Neuron (in vitro differentiated cells): ENCODE data around the gene ARL2BP.

ENCODE experiments used
- H2AFZ ChIP-seq: one replicate; pipeline ENCODE4 v1.6.1; 2013; ENCODE audit warnings: low read depth, mild to moderate bottlenecking, inconsistent platforms, low read length, moderate library complexity
- H3K27me3 ChIP-seq: one replicate; pipeline ENCODE4 v1.6.1; 2013; ENCODE audit warnings: low read length; ENCODE audit not compliant: insufficient read depth
- H3K36me3 ChIP-seq: one replicate; pipeline ENCODE4 v1.6.1; 2013; ENCODE audit warnings: low read length; ENCODE audit not compliant: insufficient read depth
- H3K4me1 ChIP-seq: one replicate; pipeline ENCODE4 v1.6.1; 2013; ENCODE audit warnings: low read length; ENCODE audit not compliant: insufficient read depth
- H3K4me3 ChIP-seq: 2 replicates; pipeline ENCODE4 v1.5.1; 2013; ENCODE audit warnings: mild to moderate bottlenecking, low read length, moderate library complexity
- H3K9me3 ChIP-seq: one replicate; pipeline ENCODE4 v1.6.1; 2013; ENCODE audit warnings: low read length

ARL2BP gene

DNA sequence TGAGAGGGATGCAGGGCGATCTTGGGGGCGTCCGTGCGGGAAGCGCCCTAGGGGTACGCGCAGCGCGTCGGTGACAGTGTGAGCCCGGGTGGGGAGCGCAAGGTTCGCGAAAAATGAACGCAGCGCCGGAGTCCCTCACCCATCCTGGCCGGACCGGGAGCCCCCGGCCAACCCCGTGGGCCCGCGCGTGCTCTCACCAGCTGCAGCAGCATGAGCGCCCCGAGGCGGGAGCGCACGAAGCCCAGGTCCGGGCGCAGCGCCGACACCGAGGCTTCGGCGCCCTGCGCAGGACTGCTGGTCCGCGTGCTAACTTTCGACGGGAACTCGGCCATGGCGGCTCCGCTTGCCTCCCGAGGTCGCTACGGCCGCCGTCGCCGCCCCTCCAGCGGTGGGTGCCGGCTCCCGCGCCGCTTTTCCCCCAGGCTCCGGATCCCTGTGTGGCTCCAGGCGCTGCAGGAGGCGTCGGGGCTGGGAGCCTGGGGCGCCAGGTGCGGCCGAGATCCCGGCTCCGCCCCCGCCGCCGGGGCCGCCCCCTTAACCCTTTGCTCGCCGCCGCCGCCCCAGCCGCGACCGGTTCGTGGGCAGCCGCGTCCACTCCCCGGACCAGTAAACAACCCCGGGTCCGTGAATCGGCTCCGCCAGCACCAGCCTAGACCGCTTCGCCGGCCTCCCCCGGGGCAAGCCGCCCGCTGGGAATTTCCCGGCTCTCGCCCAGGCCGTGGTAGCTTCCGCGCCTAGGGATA lies 39.3 kb downstream of the ARL2BP start, which contains the start of gene PLLP:
TSS of gene PLLP (minus strand) at position 464 of the 743 bp plus-strand sequence. CDS start at position 332, 132 bp downstream.
- H3K4me1 ChIP-seq = peaks cover 4% of the 10 kb centered on the region
- peaks cover 52% of the 10 kb centered on the region for H3K27me3 ChIP-seq
- H2AFZ ChIP-seq = peak within 1 kb of the TSS; percentile 88
- no peaks in the 10 kb centered on the region for H3K36me3 ChIP-seq
- H3K9me3 ChIP-seq = peaks cover 2% of the 10 kb centered on the region
- H3K4me3 ChIP-seq = peak within 1 kb of the TSS; percentile 25

- peak overlapping the region; percentile 15 for H3K4me3 ChIP-seq
- H3K9me3 ChIP-seq = peaks cover 2% of the 10 kb centered on the region
- peaks cover 4% of the 10 kb centered on the region for H3K4me1 ChIP-seq
- no peaks in the 10 kb centered on the region for H3K36me3 ChIP-seq
- H2AFZ ChIP-seq = peak overlapping the region; percentile 88
- peaks cover 52% of the 10 kb centered on the region for H3K27me3 ChIP-seq
Measured at GRCh38 chr16:57284952-57285363, 39.9 kb downstream of the ARL2BP start.

DNA sequence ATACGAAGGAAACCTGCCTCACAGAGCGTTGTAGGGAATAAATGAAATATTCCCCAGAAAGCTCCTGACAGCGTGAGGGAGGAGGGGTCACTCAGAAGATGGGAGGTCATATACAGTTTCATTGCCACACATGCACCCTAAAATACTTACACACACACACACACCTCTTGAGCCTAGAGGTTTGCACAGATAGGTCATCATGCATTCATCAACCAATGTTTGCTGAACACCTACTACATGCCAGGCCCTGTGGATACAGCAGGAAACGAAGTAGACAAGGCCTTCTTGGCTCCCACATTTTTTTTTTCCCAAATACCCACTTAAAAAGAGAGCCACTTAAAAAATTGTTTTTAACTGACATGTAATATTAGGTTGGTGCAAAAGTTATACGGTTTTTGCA lies 40.3 kb downstream of the ARL2BP start:
- Histone ChIP-seq H3K36me3 (no peaks in the 10 kb centered on the region), H2AFZ (no peak overlapping the region), H3K4me3 (no peak overlapping the region), H3K9me3 (peaks cover 2% of the 10 kb centered on the region), H3K4me1 (peaks cover 4% of the 10 kb centered on the region), H3K27me3 (peaks cover 51% of the 10 kb centered on the region)

- Histone ChIP-seq H3K27me3 (peaks cover 17% of the 10 kb centered on the region), H3K4me1 (peaks cover 1% of the 10 kb centered on the region), H3K36me3 (no peaks in the 10 kb centered on the region), H2AFZ (no peak overlapping the region), H3K9me3 (no peaks in the 10 kb centered on the region), H3K4me3 (no peak overlapping the region)
Measured at GRCh38 chr16:57289391-57290257, 44.6 kb downstream of the ARL2BP start.

DNA sequence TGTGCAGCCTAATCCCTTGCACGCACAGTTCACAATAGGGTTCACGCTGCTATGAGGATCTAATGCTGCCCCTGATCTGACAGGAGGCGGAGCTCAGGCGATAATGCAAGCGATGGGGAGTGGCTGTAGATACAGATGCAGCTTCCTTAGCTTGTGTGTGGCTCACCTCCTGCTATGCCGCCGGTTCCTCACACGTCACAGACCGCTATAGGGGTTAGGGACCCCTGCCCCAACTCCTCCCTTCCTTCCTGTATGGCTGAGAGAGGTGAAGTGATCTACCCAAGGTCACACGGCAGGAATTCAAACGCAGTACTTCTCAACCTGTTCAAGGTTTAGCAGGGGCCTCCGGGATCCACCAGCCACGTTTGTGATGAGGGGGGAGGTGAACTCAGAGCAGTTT lies 52.8 kb downstream of the ARL2BP start:
- Histone ChIP-seq H3K27me3 (no peaks in the 10 kb centered on the region), H3K4me3 (no peak overlapping the region), H3K36me3 (no peaks in the 10 kb centered on the region), H3K4me1 (peaks cover 3% of the 10 kb centered on the region), H3K9me3 (no peaks in the 10 kb centered on the region), H2AFZ (no peak overlapping the region)

DNA sequence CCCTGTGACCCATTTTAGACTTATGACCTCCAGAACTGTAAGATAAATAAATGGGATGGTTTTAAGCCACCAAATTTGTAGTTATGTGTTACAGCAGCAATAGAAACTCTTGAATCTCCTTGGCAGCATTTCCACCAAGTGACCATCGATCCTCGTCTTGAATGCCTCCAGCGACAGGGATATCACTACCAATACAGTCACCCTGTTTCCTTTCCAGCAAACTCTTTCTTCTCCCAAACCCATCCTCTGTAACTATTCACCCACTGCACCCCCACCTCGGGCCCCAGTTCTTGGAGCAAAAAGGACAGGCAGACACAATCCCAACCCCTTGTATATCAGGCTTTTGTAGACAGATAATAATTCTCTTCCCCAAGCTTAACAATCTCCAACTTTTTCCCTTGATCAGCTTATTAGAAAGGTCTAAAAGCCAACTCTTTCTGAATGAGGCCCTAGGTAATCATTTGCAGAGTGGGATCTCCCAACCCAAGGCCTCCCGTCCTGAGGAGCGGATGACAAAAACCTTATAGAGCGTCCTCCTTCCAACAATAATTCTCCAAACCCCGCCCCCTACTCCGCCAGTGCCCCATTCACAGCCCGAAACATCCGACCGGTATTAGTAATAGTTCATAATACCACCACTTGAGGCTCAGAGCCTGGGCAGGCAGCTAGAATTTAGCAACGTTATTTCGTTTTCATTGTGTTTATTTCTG lies 54.1 kb downstream of the ARL2BP start:
- Histone ChIP-seq H2AFZ (peak overlapping the region; percentile 53), H3K4me3 (peak overlapping the region; percentile 58), H3K4me1 (peaks cover 3% of the 10 kb centered on the region), H3K27me3 (no peaks in the 10 kb centered on the region), H3K36me3 (no peaks in the 10 kb centered on the region), H3K9me3 (no peaks in the 10 kb centered on the region)

DNA sequence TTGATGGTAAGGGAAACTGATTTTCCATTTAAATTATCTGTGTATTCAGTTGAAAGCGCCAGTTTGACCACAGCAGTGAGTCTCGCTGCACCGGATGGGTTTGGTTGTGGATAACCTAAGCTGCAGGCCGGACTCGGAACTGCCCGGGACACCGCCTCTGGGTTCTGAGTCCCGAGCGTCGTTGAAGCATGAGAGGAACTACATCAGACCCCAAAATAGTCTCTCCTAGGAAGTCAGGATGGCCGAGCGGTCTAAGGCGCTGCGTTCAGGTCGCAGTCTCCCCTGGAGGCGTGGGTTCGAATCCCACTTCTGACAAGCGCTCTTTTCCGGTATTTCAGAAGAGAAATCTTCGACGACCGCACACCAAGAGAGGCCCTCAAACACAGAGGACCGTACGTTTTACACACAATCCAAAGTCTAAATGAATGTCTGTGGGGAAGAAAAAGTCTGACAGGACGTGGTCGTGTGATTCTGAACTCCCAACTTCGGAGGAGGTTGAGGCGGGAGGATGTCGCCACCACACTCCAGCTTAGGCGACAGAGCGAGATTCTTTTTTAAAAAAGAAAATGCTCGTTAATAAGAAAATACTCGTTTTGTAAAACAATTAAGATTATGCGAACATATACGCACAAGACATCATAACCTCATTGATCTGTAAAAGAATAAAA lies 54.8 kb downstream of the ARL2BP start:
- Histone ChIP-seq H3K27me3 (no peaks in the 10 kb centered on the region), H3K4me1 (peaks cover 3% of the 10 kb centered on the region), H2AFZ (peak overlapping the region; percentile 53), H3K36me3 (no peaks in the 10 kb centered on the region), H3K4me3 (peak overlapping the region; percentile 58), H3K9me3 (no peaks in the 10 kb centered on the region)

DNA sequence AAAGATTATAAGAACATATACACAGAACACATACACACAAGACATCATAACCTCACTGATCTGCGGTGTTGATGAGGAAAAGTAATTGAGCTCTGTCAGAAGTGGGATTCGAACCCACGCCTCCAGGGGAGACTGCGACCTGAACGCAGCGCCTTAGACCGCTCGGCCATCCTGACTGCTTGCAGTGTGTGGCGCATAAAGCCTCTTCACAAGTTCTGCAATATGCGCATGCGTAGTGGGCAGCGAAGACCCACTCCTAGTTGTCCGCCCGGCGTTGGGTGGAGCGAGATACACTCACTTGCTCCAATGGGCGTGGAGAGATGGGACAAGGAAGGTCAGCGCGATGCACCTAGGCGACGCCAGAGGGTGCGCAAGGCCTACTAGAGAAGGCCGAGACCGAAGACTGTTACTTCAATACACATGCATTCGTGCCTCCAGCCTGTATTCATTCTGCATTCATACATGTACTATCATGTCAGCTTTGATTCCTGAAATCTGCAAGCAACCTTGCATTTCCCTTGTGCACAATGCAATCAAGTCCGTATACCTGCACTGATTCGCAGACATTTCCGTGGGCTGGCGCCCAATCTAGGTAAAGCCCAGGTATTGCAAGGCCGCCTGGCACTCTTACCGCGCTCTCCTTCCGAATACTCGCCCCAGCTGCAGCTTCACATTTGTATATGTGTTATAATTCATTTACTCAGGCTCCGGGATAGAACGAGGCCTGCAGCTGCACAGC lies 55.5 kb downstream of the ARL2BP start:
- Histone ChIP-seq H2AFZ (no peak overlapping the region), H3K27me3 (no peaks in the 10 kb centered on the region), H3K4me1 (peaks cover 3% of the 10 kb centered on the region), H3K36me3 (no peaks in the 10 kb centered on the region), H3K4me3 (peak overlapping the region; percentile 58), H3K9me3 (no peaks in the 10 kb centered on the region)

DNA sequence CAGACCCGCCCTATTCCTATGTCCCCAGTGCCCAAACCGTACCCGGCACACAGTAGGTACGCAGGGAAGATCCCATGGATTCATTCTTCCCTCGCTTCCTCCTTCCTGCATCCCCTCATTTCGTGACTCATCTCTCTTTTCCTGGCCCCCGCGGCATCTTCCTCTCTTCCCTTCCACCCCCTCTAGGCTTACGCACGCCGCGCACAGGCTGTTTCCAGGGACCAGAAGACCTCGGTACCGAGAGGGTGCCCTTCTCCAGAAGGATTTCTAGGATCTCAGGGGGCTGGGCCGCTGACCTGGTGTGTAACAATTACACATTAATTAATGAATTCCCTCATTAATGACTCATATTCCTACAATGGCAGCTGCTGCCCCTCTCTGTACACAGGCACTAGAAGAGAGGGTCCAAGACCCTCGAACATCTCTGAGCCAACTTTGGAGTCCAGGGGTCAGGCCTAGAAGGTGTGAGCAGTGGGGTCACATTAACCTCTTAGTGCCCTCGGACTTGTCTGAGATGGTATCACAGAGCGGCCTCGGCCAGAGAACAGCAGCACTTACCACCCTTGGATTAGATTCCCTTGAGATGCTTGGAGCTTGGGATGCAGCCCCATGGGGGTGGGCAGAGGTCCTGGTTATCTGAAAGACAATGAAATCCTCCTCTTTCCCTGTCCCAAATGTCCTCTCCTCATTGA lies 56.2 kb downstream of the ARL2BP start:
- H3K4me3 ChIP-seq = peak overlapping the region; percentile 36
- H3K4me1 ChIP-seq = peaks cover 3% of the 10 kb centered on the region
- no peaks in the 10 kb centered on the region for H3K36me3 ChIP-seq
- H2AFZ ChIP-seq = no peak overlapping the region
- no peaks in the 10 kb centered on the region for H3K27me3 ChIP-seq
- no peaks in the 10 kb centered on the region for H3K9me3 ChIP-seq
